Neural cell (in vitro differentiated cells): ENCODE results near the gene COX10. TPM values are rescaled to one million over a fixed set of nuclear protein-coding genes. Genes with fewer than 3 reads are reported as not detected.

Source experiments
- H2AFZ ChIP-seq: fragments of 200-600, 300-800 bp; sonication (generic), shearing (Covaris generic); 2 replicates; pipeline ENCODE4 v1.6.0; 2014; ENCODE audit warnings: low read depth, mild to moderate bottlenecking, antibody characterized with exemption, low read length, moderate library complexity
- H3F3A ChIP-seq: fragments of 200-600 bp; shearing (Covaris generic); 2 replicates; pipeline ENCODE4 v1.6.1; 2016; ENCODE audit warnings: mild to moderate bottlenecking, moderate library complexity, mixed read lengths, antibody characterized with exemption, low read length; ENCODE audit not compliant: insufficient read depth, poor library complexity, severe bottlenecking
- H3K27ac ChIP-seq: fragments of 200-600, 300-800 bp; sonication (generic), shearing (Covaris generic); 2 replicates; pipeline ENCODE4 v1.5.1; 2014; ENCODE audit warnings: mild to moderate bottlenecking, low read length, moderate library complexity
- H3K27me3 ChIP-seq: fragments of 300-800, 200-600 bp; sonication (generic), shearing (Covaris generic); 2 replicates; pipeline ENCODE4 v1.6.0; 2014; ENCODE audit warnings: mild to moderate bottlenecking, low read depth, low read length, moderate library complexity; ENCODE audit not compliant: insufficient read depth
- H3K36me3 ChIP-seq: fragments of 300-800, 200-600 bp; sonication (generic), shearing (Covaris generic); 2 replicates; pipeline ENCODE4 v1.5.1; 2014; ENCODE audit warnings: mild to moderate bottlenecking, antibody characterized with exemption, low read length, moderate library complexity; ENCODE audit not compliant: insufficient read depth
- H3K4me2 ChIP-seq: fragments of 300-800, 200-600 bp; sonication (generic), shearing (Covaris generic); 2 replicates; pipeline ENCODE4 v1.6.0; 2014; ENCODE audit warnings: mild to moderate bottlenecking, low read length
- H3K4me3 ChIP-seq: fragments of 300-800, 200-600 bp; sonication (generic), shearing (Covaris generic); 2 replicates; pipeline ENCODE4 v1.5.1; 2014; ENCODE audit warnings: mild to moderate bottlenecking, low read length, moderate library complexity
- H3K79me2 ChIP-seq: fragments of 200-600 bp; shearing (Covaris generic); replicated peaks from 2 replicates; pipeline ENCODE4 v1.6.0; 2014; ENCODE audit warnings: mild to moderate bottlenecking, low read length, moderate library complexity; ENCODE audit not compliant: insufficient read depth
- H3K9ac ChIP-seq: fragments of 300-800, 200-600 bp; sonication (generic), shearing (Covaris generic); 2 replicates; pipeline ENCODE4 v1.6.1; 2016; ENCODE audit warnings: mild to moderate bottlenecking, low read length, mixed read lengths
- H3K9me2 ChIP-seq: fragments of 200-600 bp; shearing (Covaris generic); 2 replicates; pipeline ENCODE4 v1.6.1; 2016; ENCODE audit warnings: mild to moderate bottlenecking, low read length, mixed read lengths; ENCODE audit not compliant: insufficient read depth
- H3K9me3 ChIP-seq: fragments of 200-600, 300-800 bp; sonication (generic), shearing (Covaris generic); 2 replicates; pipeline ENCODE4 v1.6.1; 2016; ENCODE audit warnings: mild to moderate bottlenecking, mixed run types, low read length, moderate library complexity, mixed read lengths
- H4K20me1 ChIP-seq: fragments of 200-600 bp; shearing (Covaris generic); 2 replicates; pipeline ENCODE4 v1.6.1; 2016; ENCODE audit warnings: mild to moderate bottlenecking, mixed run types; ENCODE audit not compliant: insufficient read depth
- EP300 ChIP-seq: fragments of 450-650 bp; conservative IDR thresholded peaks from 2 replicates; pipeline ENCODE4 v1.6.1; 2014; ENCODE audit warnings: antibody characterized with exemption, mild to moderate bottlenecking, moderate library complexity; ENCODE audit not compliant: poor library complexity, severe bottlenecking
- EZH2 ChIP-seq: fragments of 200-600, 300-800 bp; shearing (Covaris generic), sonication (generic); IDR thresholded peaks from 2 replicates; pipeline ENCODE4 v1.6.1; 2014; ENCODE audit warnings: antibody characterized with exemption, low read length, borderline replicate concordance, mild to moderate bottlenecking; ENCODE audit not compliant: insufficient read depth, poor library complexity, severe bottlenecking
- MXI1 ChIP-seq: fragments of 450-650 bp; conservative IDR thresholded peaks from 2 replicates; pipeline ENCODE4 v1.6.1; 2014; ENCODE audit warnings: antibody characterized with exemption, mild to moderate bottlenecking; ENCODE audit not compliant: poor library complexity, severe bottlenecking
- POLR2AphosphoS5 ChIP-seq: IDR thresholded peaks from 2 replicates; pipeline ENCODE4 v1.6.1; 2012
- RAD21 ChIP-seq: fragments of 450-650 bp; conservative IDR thresholded peaks from 2 replicates; pipeline ENCODE4 v1.6.1; 2014; ENCODE audit warnings: antibody characterized with exemption, mild to moderate bottlenecking, moderate library complexity
- SMC3 ChIP-seq: fragments of 450-650 bp; conservative IDR thresholded peaks from 2 replicates; pipeline ENCODE4 v1.6.1; 2014; ENCODE audit warnings: antibody characterized with exemption, mild to moderate bottlenecking, moderate library complexity; ENCODE audit not compliant: poor library complexity
- TAF1 ChIP-seq: IDR thresholded peaks from 2 replicates; pipeline ENCODE4 v1.6.1; 2012; ENCODE audit warnings: low read depth
- polyA plus RNA-seq: library from polyadenylated mRNA; depleted of rRNA; stranded (reverse); fragments of >200 nt; gene quantifications from 2 replicates; pipeline ENCODE4 v1.2.3, GENCODE V29; 2014
- TF ChIP-seq, protein P1 (sequence below): fragments of 450-650 bp; IDR thresholded peaks from 2 replicates; pipeline ENCODE4 v1.5.1; 2014; ENCODE audit warnings: antibody characterized with exemption, mild to moderate bottlenecking, moderate library complexity; ENCODE audit not compliant: poor library complexity, severe bottlenecking
- TF ChIP-seq, protein P2 (sequence below): IDR thresholded peaks from 2 replicates; pipeline ENCODE4 v1.6.1; 2012; ENCODE audit warnings: borderline replicate concordance

Gene COX10
- polyA plus RNA-seq, 1 donor from 2014 or later = 7.2 TPM

GRCh38 chr17:14205992-14206461 lies 136.7 kb downstream of the COX10 start:
- Histone ChIP-seq H3K27ac (no peak overlapping the region), H3K4me3 (no peak overlapping the region), H3K79me2 (no peaks in the 10 kb centered on the region), H3K9me3 (no peaks in the 10 kb centered on the region), H2AFZ (no peak overlapping the region), H3K9ac (no peak overlapping the region), H3F3A (no peaks in the 10 kb centered on the region), H4K20me1 (no peaks in the 10 kb centered on the region), H3K9me2 (no peaks in the 10 kb centered on the region), H3K4me2 (no peak overlapping the region), H3K27me3 (no peaks in the 10 kb centered on the region), H3K36me3 (no peaks in the 10 kb centered on the region)
- TF ChIP-seq RAD21 (no peak), POLR2AphosphoS5 (no peak), SMC3 (no peak), EP300 (no peak)
- TF ChIP-seq, protein P1, sequence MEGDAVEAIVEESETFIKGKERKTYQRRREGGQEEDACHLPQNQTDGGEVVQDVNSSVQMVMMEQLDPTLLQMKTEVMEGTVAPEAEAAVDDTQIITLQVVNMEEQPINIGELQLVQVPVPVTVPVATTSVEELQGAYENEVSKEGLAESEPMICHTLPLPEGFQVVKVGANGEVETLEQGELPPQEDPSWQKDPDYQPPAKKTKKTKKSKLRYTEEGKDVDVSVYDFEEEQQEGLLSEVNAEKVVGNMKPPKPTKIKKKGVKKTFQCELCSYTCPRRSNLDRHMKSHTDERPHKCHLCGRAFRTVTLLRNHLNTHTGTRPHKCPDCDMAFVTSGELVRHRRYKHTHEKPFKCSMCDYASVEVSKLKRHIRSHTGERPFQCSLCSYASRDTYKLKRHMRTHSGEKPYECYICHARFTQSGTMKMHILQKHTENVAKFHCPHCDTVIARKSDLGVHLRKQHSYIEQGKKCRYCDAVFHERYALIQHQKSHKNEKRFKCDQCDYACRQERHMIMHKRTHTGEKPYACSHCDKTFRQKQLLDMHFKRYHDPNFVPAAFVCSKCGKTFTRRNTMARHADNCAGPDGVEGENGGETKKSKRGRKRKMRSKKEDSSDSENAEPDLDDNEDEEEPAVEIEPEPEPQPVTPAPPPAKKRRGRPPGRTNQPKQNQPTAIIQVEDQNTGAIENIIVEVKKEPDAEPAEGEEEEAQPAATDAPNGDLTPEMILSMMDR = no peak
- TF ChIP-seq, protein P2, sequence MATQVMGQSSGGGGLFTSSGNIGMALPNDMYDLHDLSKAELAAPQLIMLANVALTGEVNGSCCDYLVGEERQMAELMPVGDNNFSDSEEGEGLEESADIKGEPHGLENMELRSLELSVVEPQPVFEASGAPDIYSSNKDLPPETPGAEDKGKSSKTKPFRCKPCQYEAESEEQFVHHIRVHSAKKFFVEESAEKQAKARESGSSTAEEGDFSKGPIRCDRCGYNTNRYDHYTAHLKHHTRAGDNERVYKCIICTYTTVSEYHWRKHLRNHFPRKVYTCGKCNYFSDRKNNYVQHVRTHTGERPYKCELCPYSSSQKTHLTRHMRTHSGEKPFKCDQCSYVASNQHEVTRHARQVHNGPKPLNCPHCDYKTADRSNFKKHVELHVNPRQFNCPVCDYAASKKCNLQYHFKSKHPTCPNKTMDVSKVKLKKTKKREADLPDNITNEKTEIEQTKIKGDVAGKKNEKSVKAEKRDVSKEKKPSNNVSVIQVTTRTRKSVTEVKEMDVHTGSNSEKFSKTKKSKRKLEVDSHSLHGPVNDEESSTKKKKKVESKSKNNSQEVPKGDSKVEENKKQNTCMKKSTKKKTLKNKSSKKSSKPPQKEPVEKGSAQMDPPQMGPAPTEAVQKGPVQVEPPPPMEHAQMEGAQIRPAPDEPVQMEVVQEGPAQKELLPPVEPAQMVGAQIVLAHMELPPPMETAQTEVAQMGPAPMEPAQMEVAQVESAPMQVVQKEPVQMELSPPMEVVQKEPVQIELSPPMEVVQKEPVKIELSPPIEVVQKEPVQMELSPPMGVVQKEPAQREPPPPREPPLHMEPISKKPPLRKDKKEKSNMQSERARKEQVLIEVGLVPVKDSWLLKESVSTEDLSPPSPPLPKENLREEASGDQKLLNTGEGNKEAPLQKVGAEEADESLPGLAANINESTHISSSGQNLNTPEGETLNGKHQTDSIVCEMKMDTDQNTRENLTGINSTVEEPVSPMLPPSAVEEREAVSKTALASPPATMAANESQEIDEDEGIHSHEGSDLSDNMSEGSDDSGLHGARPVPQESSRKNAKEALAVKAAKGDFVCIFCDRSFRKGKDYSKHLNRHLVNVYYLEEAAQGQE = no peak

- Histone ChIP-seq H3K9me3 (no peaks in the 10 kb centered on the region), H3K4me3 (no peak overlapping the region), H3K4me2 (no peak overlapping the region), H3K27ac (no peak overlapping the region), H3K36me3 (no peaks in the 10 kb centered on the region), H3K27me3 (no peaks in the 10 kb centered on the region), H3K79me2 (no peaks in the 10 kb centered on the region), H4K20me1 (no peaks in the 10 kb centered on the region), H3F3A (no peaks in the 10 kb centered on the region), H3K9ac (no peak overlapping the region), H2AFZ (no peak overlapping the region), H3K9me2 (no peaks in the 10 kb centered on the region)
- TF ChIP-seq TAF1 (no peak), POLR2AphosphoS5 (no peak), RAD21 (no peak), EZH2 (no peak), MXI1 (no peak), SMC3 (no peak), EP300 (no peak)
- TF ChIP-seq, protein P1 = no peak
- TF ChIP-seq, protein P2 = no peak
These were observed 137.6 kb downstream of the COX10 start for GRCh38 chr17:14206891-14207290.
